ENCODE measurements around the gene TMPRSS3. TPM values are rescaled to one million over a fixed set of nuclear protein-coding genes. Genes with fewer than 3 reads are reported as not detected.

The TMPRSS3 gene
- polyA plus RNA-seq, 4 donors = 0.29 to 2.5 (median 2.0) TPM

DNA sequence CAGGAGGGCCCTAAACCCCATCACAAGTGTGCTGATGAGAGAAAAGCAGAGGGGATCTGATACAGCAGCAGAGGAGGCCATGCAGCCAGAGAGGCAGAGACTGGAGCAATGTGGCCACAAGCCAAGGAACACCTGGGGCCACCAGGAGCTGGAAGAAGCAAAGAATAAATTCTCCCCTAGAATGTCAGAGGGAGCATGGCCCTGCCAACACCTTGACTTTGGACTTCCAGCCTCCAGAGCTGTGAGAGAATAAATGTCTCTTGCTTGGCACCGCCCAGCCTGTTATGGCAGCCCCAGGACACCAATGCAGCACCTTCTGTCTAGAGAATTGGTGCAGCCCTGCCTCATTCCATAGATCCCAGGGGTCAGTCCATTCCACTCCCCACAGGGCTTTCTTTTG lies 33.2 kb upstream of the TMPRSS3 start:
- no peak for DNase-seq (ENCODE audit: low read depth in 4 of 4, low spot score in 3 of 4)

DNA sequence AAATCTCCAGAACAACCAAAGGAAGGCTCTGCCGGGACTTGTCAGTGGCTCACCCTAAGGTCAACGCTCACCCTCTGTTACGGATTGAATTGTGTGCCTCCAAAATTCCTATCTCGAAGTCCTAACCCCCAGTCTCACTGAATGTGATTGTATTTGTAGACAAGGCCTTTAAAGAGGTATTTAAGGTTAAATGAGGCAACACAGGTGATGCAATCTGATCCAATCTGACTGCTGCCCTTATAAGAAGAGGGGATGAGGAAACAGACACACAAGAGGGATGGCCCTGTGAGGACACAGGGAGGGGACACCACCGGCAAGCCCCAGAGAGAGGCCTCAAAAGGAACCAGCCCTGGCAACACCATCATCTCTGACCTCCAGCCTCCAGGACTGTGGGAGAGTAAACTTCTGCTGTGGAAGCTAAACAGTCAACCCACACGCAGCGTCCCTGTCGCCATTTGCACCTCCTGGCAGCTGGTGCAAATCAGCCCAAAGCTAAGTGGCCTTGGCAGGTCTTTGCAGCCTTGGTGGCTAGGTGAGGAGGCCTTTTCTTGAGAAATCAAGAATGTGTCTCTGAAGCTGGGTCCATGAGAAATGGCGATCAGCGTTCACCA lies 32.1 kb upstream of the TMPRSS3 start:
- DNase-seq (ENCODE audit: low read depth in 4 of 4, low spot score in 3 of 4) = no peak

DNA sequence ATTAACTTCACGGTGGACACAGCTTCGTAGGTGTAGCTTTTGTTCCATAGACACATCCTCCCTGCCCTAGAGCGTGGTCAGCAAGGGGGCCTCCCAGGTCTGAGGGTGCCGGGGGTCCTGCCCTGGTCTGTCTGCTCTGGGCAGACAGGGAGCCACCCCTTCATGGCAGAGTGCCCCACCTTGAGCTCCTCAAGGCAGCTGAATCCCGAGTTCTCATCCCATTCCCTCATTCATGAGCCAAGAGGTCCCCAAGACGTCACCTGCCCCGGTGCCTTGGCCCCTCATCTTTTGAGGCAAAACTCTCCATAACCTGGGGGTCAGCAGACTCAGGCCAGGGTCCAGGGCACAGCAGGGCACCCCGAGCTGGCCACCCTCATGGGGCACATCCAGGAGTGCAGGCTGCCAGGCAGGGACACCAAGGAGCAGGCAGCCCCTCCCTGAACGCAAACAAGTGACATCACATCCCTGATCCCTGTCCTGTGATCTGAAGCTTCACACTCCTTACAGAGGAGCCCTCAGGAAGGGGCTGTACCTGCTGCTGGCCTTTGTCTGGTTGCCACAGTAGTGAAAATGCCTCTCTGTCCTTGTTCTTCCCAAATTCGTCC lies 31.1 kb upstream of the TMPRSS3 start:
- no peak for DNase-seq (ENCODE audit: low read depth in 4 of 4, low spot score in 3 of 4)

DNA sequence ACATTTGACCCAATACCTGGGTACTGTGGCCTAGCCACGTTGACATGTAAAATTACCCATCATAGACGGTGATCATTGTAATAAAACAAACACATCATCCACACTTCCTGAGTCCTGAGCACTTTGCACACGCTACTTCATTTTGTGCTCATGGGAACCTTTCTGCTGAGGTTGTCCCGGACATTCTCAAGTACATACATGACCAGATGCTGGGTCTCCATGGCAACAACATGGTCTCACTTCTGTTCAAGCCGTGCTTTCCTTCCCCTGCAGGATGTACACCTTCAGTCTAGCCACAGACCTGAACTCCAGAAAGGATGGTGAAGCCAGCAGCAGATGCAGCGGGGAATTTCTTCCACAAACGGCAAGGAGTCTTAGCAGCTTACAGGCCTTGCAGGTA lies 30.6 kb upstream of the TMPRSS3 start:
- DNase-seq (ENCODE audit: low read depth in 4 of 4, low spot score in 3 of 4) = no peak

DNA sequence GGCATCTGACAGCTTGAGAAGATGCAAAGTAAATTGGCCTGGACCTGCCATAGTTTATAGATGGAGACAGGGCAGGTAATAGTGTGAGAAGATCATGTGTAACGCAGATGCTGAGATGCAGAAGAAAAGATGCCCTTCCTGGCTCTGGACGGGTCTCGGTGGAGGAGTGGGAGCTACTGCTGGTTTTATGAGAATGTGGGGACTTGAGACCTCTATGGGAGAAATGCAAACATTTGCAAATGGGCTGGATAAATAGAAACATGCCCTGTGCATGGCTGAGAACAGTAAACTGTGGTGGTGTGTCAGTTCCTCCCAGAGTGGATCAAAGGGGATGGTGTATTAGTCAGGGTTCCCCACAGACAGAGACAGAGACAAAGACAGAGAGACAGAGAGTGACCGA lies 29.7 kb upstream of the TMPRSS3 start:
- DNase-seq (ENCODE audit: low read depth in 4 of 4, low spot score in 3 of 4) = no peak

DNA sequence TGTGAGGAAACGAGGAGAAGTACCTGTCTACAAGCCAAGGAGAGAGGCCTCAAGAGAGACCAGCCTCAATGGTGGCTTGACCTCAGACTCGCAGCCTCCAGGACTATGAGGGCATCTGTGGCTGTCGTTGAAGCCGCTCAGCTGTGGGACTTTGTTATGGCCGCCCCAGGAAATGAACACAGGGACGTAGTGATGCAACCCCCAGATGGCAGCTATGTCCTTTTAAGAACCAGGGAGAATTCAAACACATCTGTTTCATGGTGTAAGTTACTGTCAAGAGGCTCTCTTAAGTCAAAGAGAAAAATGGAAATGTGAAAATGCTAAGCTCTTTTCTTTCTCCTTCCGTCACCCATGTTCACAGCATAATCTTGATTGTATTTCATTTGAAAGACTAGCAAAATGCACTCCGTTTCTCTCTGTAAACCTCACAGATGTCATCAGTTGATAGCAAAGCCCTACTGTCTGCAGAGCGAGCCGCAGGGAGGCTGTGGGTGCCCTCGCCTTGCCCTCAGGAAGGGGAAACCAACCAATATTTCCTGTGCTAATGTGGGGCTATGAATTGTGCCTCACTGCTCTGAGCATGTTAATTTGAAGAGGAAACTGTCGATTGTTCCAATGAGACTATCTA lies 29.2 kb upstream of the TMPRSS3 start:
- no peak for DNase-seq (ENCODE audit: low read depth in 4 of 4, low spot score in 3 of 4)

DNA sequence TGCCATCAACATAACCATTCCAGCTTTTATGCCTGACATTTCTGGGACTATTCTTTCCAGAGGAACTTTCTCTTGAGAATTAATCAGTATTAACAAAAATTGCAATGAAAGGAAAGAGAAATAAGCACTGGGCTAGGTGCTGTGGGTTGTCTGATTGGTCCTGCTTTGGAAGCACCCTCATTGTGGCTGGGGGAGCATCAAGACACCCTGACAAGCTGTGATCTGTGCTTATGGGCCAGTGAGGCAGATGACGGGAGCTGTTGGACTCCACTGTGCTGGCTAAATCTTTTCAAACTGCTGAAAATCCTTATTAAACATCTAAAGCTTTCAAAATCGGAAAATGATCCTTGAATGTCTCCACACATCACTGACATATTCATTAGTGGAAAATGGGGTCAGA lies 27.8 kb upstream of the TMPRSS3 start:
- DNase-seq (ENCODE audit: low read depth in 4 of 4, low spot score in 3 of 4) = no peak

DNA sequence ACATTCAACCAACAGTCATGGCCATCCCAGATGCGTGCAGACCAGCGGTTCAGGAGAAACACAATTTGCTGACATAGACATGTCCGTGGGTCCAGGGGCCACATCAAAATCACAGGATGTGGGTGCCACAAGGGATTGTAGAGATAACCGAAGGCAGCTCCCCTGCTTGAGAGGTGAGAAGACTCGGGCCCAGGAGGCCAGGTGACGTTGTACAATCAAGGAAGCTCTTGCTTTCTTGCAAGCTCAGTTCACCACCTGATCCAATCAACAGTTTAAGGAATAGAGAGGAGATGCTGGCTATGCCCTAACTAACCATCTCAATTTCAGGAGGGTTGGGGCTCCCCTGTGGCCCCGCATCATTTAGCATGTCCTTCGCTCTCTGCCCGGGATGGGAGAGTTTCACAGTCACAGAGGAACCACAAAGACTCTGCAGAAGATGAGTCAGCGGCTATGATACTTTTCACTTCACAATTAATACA lies 27.4 kb upstream of the TMPRSS3 start:
- DNase-seq (ENCODE audit: low read depth in 4 of 4, low spot score in 3 of 4) = no peak

DNA sequence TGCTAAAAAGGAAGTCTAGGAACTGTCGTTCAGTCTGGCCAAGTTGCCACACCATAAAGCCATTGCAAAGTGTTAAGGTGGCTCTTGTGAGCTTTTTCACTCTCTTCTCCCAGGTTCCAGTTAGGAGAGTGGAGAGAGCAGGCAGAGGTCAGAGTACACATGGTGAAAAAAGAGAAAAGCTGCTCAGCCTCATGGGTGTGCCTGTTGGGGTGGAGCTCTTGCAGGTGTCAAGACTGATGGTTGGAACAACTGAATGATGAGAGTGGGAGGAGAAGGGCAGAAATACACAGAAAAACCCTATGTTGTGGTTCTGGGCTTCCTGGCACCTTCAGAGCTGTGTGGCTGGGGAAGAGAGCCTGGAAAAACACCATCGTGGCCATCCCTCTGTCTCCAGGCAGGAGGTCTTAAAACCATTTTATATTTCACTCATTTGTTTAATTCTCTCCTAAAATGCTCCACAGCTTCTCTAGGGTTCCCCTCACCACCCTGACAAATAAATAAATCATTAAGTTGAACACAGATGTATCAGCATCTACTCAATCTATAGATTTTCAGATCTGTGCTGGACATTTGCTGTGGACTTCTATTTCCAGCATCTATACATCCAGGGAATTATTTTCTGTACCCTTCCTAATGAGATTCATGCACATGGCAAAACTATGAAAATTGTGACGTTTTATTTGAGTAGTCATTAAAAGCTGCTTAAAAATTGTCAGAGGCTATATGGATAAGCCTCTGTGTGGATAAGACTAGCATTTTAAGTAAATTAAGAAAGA lies 25.4 kb upstream of the TMPRSS3 start:
- DNase-seq (ENCODE audit: low read depth in 4 of 4, low spot score in 3 of 4) = no peak

DNA sequence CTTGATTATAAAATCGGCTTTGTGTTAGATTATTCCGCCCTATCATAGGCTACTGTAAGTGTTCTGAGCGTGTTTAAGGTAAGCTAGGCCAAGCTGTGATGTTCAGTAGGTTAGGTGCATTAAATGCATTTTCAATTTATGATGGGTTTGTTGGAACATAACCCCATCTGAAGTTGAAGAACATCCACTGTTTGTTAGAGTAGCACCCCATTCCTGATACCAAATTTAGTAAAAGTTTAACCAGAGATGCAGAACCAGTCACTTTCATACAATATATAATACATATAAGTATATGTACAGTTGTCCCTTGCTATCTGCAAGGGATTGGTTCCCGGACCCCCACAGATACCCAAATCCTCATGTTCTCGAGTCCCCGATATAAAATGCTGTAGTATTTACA lies 24.0 kb upstream of the TMPRSS3 start:
- DNase-seq (ENCODE audit: low read depth in 4 of 4, low spot score in 3 of 4) = no peak

DNA sequence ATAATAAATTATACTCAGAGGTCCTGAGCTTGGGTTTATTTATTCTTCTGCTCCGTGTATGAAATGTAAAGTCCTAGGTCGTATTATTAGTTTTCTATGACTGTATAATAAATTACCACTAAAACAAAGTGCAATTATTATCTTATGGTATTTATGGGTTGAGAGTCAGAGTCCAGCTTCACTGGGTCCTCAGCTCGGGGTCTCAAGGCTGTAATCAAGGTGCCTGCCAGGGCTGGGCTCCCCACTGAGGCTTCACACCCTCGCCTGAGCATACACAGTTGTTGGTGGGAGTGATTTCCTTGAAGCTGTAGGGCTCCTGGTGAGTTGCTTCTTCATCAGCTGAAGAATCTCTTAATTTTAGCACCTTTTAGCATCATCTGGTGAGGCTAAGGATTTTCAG lies 23.0 kb upstream of the TMPRSS3 start:
- DNase-seq (ENCODE audit: low read depth in 4 of 4, low spot score in 3 of 4) = no peak

DNA sequence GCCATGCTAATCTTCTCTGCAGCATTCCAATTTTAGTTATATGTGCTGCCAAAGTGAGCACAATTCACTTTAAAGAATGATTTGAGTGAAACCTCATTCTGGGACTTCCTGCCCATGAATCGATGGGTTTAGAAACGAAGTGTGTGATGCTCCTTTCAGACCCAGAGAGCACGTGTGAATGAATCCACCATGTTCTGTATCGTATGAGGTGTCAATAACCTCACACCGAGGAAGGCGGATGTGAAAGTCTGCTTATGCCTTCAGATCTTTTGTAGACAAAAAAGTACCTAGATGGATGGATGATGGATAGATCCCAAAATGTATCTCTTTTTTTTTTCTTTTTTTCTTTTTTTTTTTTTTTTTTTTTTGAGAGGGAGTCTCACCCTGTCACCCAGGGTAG lies 21.7 kb upstream of the TMPRSS3 start:
- no peak for DNase-seq (ENCODE audit: low read depth in 4 of 4, low spot score in 3 of 4)

DNA sequence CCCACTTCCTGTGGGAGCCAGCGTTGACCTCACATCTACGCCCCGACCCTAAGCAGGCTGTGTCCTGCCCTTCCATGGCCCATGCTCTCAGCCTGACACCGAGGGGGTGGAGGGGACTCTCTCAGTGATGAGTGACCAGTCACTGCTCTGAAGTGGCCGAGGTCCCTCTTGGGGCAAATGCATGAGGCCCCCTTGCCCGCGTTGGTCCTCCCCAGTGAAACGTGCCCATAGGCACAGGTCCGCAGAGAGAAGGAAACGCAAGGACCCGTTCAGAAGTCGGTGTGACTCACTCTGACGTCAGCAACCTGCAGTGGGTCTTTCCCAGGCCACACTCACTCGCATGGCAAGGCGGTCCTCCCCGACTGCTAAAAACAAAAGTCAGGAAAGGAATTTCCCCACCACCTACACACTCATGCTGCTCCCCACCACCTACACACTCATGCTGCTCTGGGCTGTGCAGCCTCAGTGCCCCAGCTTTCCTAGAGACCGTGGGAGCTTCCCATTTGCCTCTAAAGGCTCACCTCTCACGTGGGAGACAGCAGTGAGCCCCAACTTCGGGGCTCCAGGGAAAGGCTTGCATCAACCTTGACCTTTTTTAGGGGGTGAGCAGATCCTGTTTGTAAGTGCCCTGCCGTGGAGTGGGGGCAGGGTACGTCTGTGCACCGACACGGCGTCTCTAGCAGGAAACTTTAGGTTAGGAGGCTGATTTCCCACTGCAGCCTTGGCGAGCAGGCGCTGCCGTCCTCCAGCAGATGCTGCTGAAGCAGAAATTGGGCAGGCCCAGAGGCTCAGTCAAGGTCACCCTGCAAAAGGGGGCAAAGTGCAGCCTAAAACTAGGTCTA lies 19.3 kb upstream of the TMPRSS3 start:
- no peak for DNase-seq (ENCODE audit: low read depth in 4 of 4, low spot score in 3 of 4)

DNA sequence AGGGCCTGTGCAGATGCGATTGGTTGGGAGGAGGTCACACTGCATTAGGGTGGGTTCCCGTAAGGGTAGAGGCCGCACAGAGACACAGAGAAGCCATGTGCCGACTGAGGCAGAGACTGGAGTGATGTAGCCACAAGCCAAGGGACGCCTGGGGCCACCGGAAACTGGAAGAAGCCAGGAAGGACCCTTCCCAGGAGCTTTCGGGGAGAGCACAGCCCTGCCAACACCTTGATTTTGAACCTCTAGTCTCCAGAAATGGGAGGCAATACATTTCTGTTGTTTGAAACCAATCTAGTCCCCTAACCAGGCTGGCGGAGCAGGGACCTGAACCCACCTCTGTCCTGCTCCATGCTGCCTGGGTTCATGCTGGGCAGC lies 18.7 kb upstream of the TMPRSS3 start:
- no peak for DNase-seq (ENCODE audit: low read depth in 4 of 4, low spot score in 3 of 4)

DNA sequence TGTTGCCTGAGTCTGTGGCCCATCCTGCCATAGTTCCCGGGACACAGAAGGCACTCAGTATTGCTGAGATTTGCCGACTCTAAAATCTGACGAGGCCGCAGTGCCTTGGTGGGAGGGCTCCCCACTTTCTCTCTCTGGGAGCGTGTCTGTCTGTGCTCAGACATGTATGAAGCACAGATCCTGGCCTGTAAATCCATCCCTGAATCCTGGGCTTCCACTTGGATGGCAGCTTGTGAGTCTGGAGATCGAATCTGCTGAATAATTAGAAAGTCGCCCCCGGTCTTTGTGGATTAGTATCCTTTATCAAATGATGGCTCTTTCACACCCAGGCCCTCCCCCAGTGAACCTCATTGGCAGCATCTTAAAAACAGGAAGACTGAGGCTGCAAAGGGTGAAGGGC lies 18.2 kb upstream of the TMPRSS3 start:
- DNase-seq (ENCODE audit: low read depth in 4 of 4, low spot score in 3 of 4) = no peak

DNA sequence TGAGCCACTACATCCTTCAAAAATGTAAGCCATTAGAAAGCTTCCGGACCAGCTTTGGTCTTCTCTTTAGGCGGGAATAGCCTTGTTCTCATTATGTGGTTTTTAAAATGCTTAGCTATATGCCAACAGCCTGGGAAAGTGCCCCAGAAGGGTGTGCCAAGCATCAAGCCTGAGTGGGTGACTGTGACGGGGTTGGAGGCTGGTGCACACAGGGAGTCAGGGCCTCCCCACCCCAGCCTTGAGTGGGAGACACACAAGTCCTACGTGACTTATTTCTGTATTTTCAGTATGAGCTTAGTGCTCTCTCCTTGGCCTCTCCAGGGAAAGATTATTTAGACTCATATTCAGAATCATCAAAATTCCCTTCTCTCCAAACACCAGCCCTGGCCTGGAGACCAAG lies 17.6 kb upstream of the TMPRSS3 start:
- DNase-seq (ENCODE audit: low read depth in 4 of 4, low spot score in 3 of 4) = no peak

DNA sequence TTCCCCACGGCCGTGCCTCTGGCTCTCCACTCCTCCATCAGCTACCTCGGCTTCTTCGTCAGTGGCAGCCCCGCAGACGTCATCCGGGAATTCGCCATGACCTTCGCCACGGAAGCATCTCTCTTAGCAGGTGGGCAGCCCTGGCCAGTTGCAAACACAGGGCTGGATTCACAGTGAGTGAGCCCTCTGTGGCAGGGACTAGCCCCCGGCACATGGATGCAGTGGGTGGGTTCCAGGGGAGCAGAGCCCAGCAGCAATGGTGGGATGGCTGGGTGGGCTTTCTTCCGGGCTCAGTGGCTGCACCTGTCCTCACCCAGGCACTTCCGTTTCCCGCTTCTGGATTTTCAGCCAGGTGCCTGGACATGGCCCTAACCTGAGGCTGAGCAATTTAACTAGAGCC lies 17.2 kb upstream of the TMPRSS3 start:
- DNase-seq (ENCODE audit: low read depth in 4 of 4, low spot score in 3 of 4) = no peak

DNA sequence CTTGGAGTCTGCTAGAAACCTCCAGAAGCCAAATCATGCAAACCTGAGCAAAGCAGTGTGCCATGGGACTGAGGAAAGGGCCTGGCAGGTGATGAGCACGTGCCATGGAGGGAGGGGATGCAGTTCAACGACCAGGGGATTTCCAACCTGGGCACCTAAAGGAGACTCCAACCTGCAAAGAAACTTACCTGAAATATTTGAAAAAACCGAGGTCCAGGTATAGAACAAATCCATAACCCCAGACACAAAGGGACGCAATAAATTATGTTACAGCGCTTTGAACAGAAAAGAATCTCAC lies 16.7 kb upstream of the TMPRSS3 start:
- DNase-seq (ENCODE audit: low read depth in 4 of 4, low spot score in 3 of 4) = no peak

DNA sequence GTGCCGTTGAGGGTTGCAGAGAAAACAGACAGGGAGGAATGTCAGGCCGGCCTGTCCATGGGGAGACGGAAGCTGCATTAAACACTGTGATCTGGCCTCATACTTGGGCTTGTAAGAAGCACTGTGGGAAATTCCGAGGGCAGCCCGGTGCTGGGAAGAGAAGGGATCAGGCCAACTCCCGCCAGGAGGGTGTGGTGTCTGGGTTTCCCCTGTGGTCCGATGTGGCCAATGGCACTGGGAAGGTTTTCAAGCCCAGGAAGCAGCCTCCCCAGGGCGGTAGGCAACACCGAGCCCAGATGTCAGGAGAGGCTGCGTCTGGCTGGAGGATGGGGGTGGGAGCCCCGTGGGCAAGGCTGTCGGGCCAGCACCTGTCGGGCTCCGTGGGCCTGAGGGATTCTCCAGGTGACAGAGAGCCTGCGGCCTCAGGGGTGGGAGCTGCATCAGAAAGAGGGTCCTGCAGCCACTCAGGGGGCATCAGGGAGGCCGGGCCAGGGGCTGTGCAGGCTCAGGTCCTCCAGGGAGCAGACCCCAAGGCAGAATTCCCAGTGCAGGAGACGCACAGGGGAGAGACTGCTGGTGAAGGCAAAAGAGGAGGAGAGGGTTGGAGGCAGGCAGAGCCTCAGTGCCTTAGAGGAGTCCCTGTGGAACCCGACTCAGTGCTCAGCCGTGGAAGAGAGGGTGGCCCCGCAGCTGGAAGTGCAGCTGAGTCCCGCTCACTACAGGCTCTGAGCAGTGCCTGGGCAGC lies 16.2 kb upstream of the TMPRSS3 start:
- DNase-seq (ENCODE audit: low read depth in 4 of 4, low spot score in 3 of 4) = no peak

DNA sequence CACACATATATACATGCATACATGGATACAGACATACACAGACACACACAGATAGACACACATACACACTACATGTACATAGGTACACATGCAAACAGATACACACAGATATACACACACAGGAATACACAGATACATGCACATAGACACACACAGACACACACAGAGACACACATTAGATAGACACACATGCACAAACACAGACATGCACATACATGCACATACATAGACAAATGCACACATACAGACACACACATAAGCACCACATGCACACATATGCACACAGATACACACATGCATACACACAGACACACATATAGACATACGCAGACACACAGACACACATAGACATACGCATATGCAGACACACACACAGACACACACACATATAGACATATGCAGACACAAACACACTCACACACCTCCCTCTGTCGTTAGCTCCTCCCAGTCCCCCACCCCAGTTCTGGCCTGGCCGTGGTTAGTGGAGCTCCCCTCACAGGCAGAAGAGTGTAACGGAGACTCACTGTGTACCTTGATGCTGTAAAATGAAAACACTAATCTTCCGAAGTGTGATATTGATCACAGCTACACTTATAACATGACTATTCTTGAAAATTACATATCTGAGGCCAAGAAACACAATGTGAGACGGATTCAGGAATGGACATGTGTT lies 15.5 kb upstream of the TMPRSS3 start:
- no peak for DNase-seq (ENCODE audit: low read depth in 4 of 4, low spot score in 3 of 4)

All from left renal pelvis (tissue), 4 donors.